ENCODE measurements around the gene DTYMK. TPM values are rescaled to one million over a fixed set of nuclear protein-coding genes. Genes with fewer than 3 reads are reported as not detected.

DTYMK gene
- total and polyA plus RNA-seq, 2 donors (not counting 1 experiment from before 2014, with no cell fraction given) = 19.5 to 26.3 TPM

- Mint-ChIP-seq H3K27me3 (no peaks in the 10 kb centered on the region), H3K4me3 (no peak overlapping the region), H3K9me3 (ENCODE audit: insufficient read depth) (no peaks in the 10 kb centered on the region), H3K4me1 (no peaks in the 10 kb centered on the region), H3K27ac (no peak overlapping the region)
- Histone ChIP-seq H3K36me3 (replicated peaks in 1 of 2; ENCODE audit: control extremely low read depth in 1 of 2, control insufficient read depth in 1 of 2, extremely low read depth in 1 of 2, insufficient read depth in 2 of 2, low read length in 1 of 2) (peaks cover 0 to 76% of the 10 kb centered on the region in 2 experiments), H3K9ac (ENCODE audit: low read length) (no peak overlapping the region), H2AFZ (ENCODE audit: insufficient read depth, low read depth, low read length, poor library complexity, severe bottlenecking) (no peak overlapping the region), H3K27me3 (replicated peaks in 1 of 4; ENCODE audit: control extremely low read depth in 1 of 4, control insufficient read depth in 3 of 4, insufficient read depth in 4 of 4, low read length in 3 of 4) (no peaks in the 10 kb centered on the region), H4K20me1 (ENCODE audit: control insufficient read depth, insufficient read depth, low read length, poor library complexity, severe bottlenecking) (no peaks in the 10 kb centered on the region), H3K4me3 (ENCODE audit: control extremely low read depth in 1 of 5, extremely low read depth in 1 of 5, insufficient read depth in 1 of 5, low read depth in 2 of 5, low read length in 4 of 5) (no peak overlapping the region), H3K27ac (ENCODE audit: low read length in 2 of 2) (no peak overlapping the region), H3K4me2 (replicated peaks; ENCODE audit: low read depth, low read length, poor library complexity, severe bottlenecking) (no peak overlapping the region), H3K4me1 (ENCODE audit: control insufficient read depth in 2 of 2, insufficient read depth in 2 of 2, low read length in 2 of 2) (no peaks in the 10 kb centered on the region), H3K9me3 (ENCODE audit: control extremely low read depth in 1 of 3, control insufficient read depth in 2 of 3, insufficient read depth in 1 of 3, low read length in 2 of 3) (no peaks in the 10 kb centered on the region), H3K79me2 (ENCODE audit: control insufficient read depth, insufficient read depth, low read length) (peaks cover 13% of the 10 kb centered on the region)
- ChIA-PET POLR2A (no interaction called here), CTCF (no interaction called here)
- TF ChIP-seq EZH2 (IDR thresholded peaks at IDR 0.05; ENCODE audit: borderline replicate concordance, insufficient read depth, low read depth, low read length, poor library complexity, severe bottlenecking) (no peak), CTCF (IDR thresholded peaks at IDR 0.05) (no peak)
- no peak for DNase-seq
- intact Hi-C loops (cut with micrococcal nuclease) = no loop called here
- no peak for ATAC-seq (ENCODE audit: low read depth)
- 98% methylated on average over 10 of the region's 13 CpGs for WGBS (ENCODE audit: insufficient coverage)
Observed at GRCh38 chr2:241656190-241656741, 30.3 kb downstream of the DTYMK start.

GRCh38 chr2:241655516-241656189 lies 31.0 kb downstream of the DTYMK start:
- 98% methylated on average over 17 of the region's 17 CpGs for WGBS (ENCODE audit: insufficient coverage)
- no peak overlapping the region for H3K27ac ChIP-seq (ENCODE audit: low read length in 2 of 2)
- Mint-ChIP-seq H3K9me3 (ENCODE audit: insufficient read depth) (no peaks in the 10 kb centered on the region), H3K4me3 (no peak overlapping the region), H3K27ac (no peak overlapping the region), H3K27me3 (no peaks in the 10 kb centered on the region), H3K4me1 (no peaks in the 10 kb centered on the region)
- TF ChIP-seq CTCF (IDR thresholded peaks at IDR 0.05) (no peak), EZH2 (IDR thresholded peaks at IDR 0.05; ENCODE audit: borderline replicate concordance, insufficient read depth, low read depth, low read length, poor library complexity, severe bottlenecking) (no peak)
- H3K9ac ChIP-seq (ENCODE audit: low read length) = no peak overlapping the region
- peaks cover 0 to 75% of the 10 kb centered on the region in 2 experiments for H3K36me3 ChIP-seq (replicated peaks in 1 of 2; ENCODE audit: control extremely low read depth in 1 of 2, control insufficient read depth in 1 of 2, extremely low read depth in 1 of 2, insufficient read depth in 2 of 2, low read length in 1 of 2)
- ATAC-seq (ENCODE audit: low read depth) (no peak), DNase-seq (no peak)
- H3K4me3 ChIP-seq (ENCODE audit: control extremely low read depth in 1 of 5, extremely low read depth in 1 of 5, insufficient read depth in 1 of 5, low read depth in 2 of 5, low read length in 4 of 5) = no peak overlapping the region
- ChIA-PET POLR2A (no interaction called here), CTCF (no interaction called here)
- no peaks in the 10 kb centered on the region for H3K9me3 ChIP-seq (ENCODE audit: control extremely low read depth in 1 of 3, control insufficient read depth in 2 of 3, insufficient read depth in 1 of 3, low read length in 2 of 3)
- intact Hi-C loops (cut with micrococcal nuclease) = no loop called here
- H3K4me1 ChIP-seq (ENCODE audit: control insufficient read depth in 2 of 2, insufficient read depth in 2 of 2, low read length in 2 of 2) = no peaks in the 10 kb centered on the region
- no peaks in the 10 kb centered on the region for H3K27me3 ChIP-seq (replicated peaks in 1 of 4; ENCODE audit: control extremely low read depth in 1 of 4, control insufficient read depth in 3 of 4, insufficient read depth in 4 of 4, low read length in 3 of 4)
- H2AFZ ChIP-seq (ENCODE audit: insufficient read depth, low read depth, low read length, poor library complexity, severe bottlenecking) = no peak overlapping the region
- no peak overlapping the region for H3K4me2 ChIP-seq (replicated peaks; ENCODE audit: low read depth, low read length, poor library complexity, severe bottlenecking)
- peaks cover 3% of the 10 kb centered on the region for H4K20me1 ChIP-seq (ENCODE audit: control insufficient read depth, insufficient read depth, low read length, poor library complexity, severe bottlenecking)
- peaks cover 13% of the 10 kb centered on the region for H3K79me2 ChIP-seq (ENCODE audit: control insufficient read depth, insufficient read depth, low read length)
